Measurements from ENCODE around the gene ST6GALNAC5.

- TF ChIP-seq CTCF (IDR thresholded peaks at IDR 0.05; ENCODE audit: insufficient read depth, low read length, poor library complexity, severe bottlenecking): no peak
- no peak for TF ChIP-seq EZH2phosphoT487 (conservative IDR thresholded peaks at IDR 0.05; ENCODE audit: low read length)
These were observed 184.1 kb downstream of the ST6GALNAC5 start for GRCh38 chr1:77051425-77051824.

Measured in SU-DHL-6 (cell line).